ENCODE measurements around the gene UBALD1. TPM values are rescaled to one million over a fixed set of nuclear protein-coding genes. Genes with fewer than 3 reads are reported as not detected.

UBALD1 gene
- total and polyA plus RNA-seq, 9 of the 15 experiments (the other 6 are each of a cell fraction or from before 2014, with no cell fraction given) = 1.3 to 38.0 (median 6.2) TPM; not detected in 2

DNA sequence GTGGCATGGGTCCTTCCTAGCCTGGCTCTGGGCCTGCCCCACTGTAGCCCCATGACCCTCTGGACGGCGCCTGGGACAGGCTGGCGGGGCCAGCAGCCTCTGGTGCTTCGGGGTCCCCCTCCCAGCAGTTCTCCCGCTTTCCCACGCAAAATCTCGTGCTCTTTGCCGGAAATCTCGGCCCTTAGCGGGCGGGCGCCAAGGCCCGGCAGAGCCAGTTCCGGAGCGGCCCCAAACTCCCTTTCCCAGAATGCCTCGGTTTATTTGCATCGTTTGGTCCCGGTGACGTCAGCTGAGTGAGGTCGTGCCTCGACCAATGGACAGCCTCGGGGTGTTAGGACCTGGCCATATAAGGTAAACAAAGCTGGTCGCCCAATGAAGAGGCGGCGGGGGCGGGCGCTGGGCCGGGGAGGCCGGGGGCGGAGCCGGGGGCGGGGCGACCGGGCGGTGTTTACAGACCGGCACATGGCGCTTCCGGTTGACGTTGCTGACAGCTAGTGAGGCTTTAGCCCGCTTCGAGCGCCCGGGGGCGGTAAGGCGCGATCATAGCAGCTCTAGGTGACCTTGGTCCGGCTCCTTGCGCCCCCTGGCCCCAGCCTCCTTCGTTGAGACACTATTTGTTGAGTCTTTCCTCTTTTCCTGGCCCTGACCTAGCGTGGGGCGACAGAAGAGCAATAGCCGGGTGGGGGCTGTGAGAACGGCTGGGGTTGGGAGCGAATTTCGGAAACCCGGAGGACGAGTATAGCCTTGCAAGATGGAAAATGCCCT lies 1.5 kb upstream of the UBALD1 start (continued):
- TF ChIP-seq, protein P1, sequence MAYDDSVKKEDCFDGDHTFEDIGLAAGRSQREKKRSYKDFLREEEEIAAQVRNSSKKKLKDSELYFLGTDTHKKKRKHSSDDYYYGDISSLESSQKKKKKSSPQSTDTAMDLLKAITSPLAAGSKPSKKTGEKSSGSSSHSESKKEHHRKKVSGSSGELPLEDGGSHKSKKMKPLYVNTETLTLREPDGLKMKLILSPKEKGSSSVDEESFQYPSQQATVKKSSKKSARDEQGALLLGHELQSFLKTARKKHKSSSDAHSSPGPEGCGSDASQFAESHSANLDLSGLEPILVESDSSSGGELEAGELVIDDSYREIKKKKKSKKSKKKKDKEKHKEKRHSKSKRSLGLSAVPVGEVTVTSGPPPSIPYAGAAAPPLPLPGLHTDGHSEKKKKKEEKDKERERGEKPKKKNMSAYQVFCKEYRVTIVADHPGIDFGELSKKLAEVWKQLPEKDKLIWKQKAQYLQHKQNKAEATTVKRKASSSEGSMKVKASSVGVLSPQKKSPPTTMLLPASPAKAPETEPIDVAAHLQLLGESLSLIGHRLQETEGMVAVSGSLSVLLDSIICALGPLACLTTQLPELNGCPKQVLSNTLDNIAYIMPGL (CRISPR knock-in tag; IDR thresholded peaks at IDR 0.05) = no peak
- TF ChIP-seq CC2D1A (IDR thresholded peaks at IDR 0.05) (no peak), HCFC1 (IDR thresholded peaks at IDR 0.05; ENCODE audit: low read depth, low read length) (peak; percentile 90), BACH1 (tag; IDR thresholded peaks at IDR 0.05) (peak; percentile 54), IRF2 (CRISPR knock-in tag; IDR thresholded peaks at IDR 0.05) (no peak), HDAC6 (IDR thresholded peaks at IDR 0.05; ENCODE audit: low read depth, low read length) (no peak), ZNF644 (tag; IDR thresholded peaks at IDR 0.05; ENCODE audit: low read depth) (peak; percentile 40; the same call in 1 of the 2 replicates), THRAP3 (IDR thresholded peaks at IDR 0.05; ENCODE audit: borderline replicate concordance) (no peak), ZBTB17 (CRISPR knock-in tag; IDR thresholded peaks at IDR 0.05) (0 out of 2 replicates have a peak, but pooled peaks have one; percentile 64), SIX5 (IDR thresholded peaks at IDR 0.05; ENCODE audit: borderline replicate concordance in 1 of 2, insufficient read depth in 1 of 2, low read depth in 1 of 2, low read length in 2 of 2) (peak; percentile 44 to 56; a peak in 2 of 4 replicates), ZBTB7A (IDR thresholded peaks at IDR 0.05; ENCODE audit: borderline replicate concordance, control insufficient read depth, low read depth, low read length) (peak; percentile 97), ZNF57 (CRISPR knock-in tag; IDR thresholded peaks at IDR 0.05) (no peak), RBM34 (IDR thresholded peaks at IDR 0.05; ENCODE audit: borderline replicate concordance, insufficient read depth, low read length) (no peak), ZBED1 (IDR thresholded peaks at IDR 0.05) (no peak)
- TF ChIP-seq, protein P2, sequence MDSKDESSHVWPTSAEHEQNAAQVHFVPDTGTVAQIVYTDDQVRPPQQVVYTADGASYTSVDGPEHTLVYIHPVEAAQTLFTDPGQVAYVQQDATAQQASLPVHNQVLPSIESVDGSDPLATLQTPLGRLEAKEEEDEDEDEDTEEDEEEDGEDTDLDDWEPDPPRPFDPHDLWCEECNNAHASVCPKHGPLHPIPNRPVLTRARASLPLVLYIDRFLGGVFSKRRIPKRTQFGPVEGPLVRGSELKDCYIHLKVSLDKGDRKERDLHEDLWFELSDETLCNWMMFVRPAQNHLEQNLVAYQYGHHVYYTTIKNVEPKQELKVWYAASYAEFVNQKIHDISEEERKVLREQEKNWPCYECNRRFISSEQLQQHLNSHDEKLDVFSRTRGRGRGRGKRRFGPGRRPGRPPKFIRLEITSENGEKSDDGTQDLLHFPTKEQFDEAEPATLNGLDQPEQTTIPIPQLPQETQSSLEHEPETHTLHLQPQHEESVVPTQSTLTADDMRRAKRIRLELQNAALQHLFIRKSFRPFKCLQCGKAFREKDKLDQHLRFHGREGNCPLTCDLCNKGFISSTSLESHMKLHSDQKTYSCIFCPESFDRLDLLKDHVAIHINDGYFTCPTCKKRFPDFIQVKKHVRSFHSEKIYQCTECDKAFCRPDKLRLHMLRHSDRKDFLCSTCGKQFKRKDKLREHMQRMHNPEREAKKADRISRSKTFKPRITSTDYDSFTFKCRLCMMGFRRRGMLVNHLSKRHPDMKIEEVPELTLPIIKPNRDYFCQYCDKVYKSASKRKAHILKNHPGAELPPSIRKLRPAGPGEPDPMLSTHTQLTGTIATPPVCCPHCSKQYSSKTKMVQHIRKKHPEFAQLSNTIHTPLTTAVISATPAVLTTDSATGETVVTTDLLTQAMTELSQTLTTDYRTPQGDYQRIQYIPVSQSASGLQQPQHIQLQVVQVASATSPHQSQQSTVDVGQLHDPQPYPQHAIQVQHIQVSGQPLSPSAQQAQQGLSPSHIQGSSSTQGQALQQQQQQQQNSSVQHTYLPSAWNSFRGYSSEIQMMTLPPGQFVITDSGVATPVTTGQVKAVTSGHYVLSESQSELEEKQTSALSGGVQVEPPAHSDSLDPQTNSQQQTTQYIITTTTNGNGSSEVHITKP (IDR thresholded peaks at IDR 0.05; ENCODE audit: partially characterized antibody) = peak; percentile 49
- TF ChIP-seq, protein P3, sequence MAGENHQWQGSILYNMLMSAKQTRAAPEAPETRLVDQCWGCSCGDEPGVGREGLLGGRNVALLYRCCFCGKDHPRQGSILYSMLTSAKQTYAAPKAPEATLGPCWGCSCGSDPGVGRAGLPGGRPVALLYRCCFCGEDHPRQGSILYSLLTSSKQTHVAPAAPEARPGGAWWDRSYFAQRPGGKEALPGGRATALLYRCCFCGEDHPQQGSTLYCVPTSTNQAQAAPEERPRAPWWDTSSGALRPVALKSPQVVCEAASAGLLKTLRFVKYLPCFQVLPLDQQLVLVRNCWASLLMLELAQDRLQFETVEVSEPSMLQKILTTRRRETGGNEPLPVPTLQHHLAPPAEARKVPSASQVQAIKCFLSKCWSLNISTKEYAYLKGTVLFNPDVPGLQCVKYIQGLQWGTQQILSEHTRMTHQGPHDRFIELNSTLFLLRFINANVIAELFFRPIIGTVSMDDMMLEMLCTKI (IDR thresholded peaks at IDR 0.05; ENCODE audit: partially characterized antibody) = no peak
- TF ChIP-seq, protein P4, sequence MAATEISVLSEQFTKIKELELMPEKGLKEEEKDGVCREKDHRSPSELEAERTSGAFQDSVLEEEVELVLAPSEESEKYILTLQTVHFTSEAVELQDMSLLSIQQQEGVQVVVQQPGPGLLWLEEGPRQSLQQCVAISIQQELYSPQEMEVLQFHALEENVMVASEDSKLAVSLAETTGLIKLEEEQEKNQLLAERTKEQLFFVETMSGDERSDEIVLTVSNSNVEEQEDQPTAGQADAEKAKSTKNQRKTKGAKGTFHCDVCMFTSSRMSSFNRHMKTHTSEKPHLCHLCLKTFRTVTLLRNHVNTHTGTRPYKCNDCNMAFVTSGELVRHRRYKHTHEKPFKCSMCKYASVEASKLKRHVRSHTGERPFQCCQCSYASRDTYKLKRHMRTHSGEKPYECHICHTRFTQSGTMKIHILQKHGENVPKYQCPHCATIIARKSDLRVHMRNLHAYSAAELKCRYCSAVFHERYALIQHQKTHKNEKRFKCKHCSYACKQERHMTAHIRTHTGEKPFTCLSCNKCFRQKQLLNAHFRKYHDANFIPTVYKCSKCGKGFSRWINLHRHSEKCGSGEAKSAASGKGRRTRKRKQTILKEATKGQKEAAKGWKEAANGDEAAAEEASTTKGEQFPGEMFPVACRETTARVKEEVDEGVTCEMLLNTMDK (IDR thresholded peaks at IDR 0.05; ENCODE audit: borderline replicate concordance, insufficient read depth, low read depth, low read length, poor library complexity, severe bottlenecking) = peak; percentile 84
